Liver (tissue), 9 donors: ENCODE measurements around the gene PIR. TPM values are rescaled to one million over a fixed set of nuclear protein-coding genes. Genes with fewer than 3 reads are reported as not detected.

Source experiments
- DNase-seq: peaks from one replicate; pipeline ENCODE4 v3.0.0-alpha.2; 2017; ENCODE audit warnings: low spot score
- H3K27ac ChIP-seq, 2 donors: one replicate each; pipeline ENCODE4 v1.7.0; 2013; ENCODE audit warnings: inconsistent platforms in 2 of 2, low read length in 2 of 2, control low read depth in 1 of 2, low read depth in 1 of 2, mild to moderate bottlenecking in 1 of 2
- H3K27me3 ChIP-seq, 4 donors: one replicate each; pipeline versions ENCODE4 v1.6.1 to v1.7.0; 2013; ENCODE audit warnings: low read length in 3 of 4, inconsistent platforms in 1 of 4, mild to moderate bottlenecking in 1 of 4, moderate library complexity in 1 of 4; ENCODE audit not compliant: control insufficient read depth in 4 of 4, insufficient read depth in 4 of 4
- H3K36me3 ChIP-seq, 4 donors: one replicate each; pipeline versions ENCODE4 v1.6.1 to v1.7.0; 2013; ENCODE audit warnings: low read length in 3 of 4, mild to moderate bottlenecking in 3 of 4, low read depth in 1 of 4, moderate library complexity in 1 of 4; ENCODE audit not compliant: control insufficient read depth in 4 of 4, insufficient read depth in 3 of 4
- H3K4me1 ChIP-seq, 4 donors: one replicate each; pipeline versions ENCODE4 v1.6.1 to v1.7.0; 2013; ENCODE audit warnings: low read length in 3 of 4, mild to moderate bottlenecking in 3 of 4, moderate library complexity in 1 of 4; ENCODE audit not compliant: control insufficient read depth in 4 of 4, insufficient read depth in 4 of 4
- H3K4me3 ChIP-seq, 3 donors: one replicate each; pipeline versions ENCODE4 v1.6.1 to v1.7.0; 2013; ENCODE audit warnings: low read length in 3 of 3, control low read depth in 1 of 3, low read depth in 1 of 3, mild to moderate bottlenecking in 1 of 3
- H3K9ac ChIP-seq, 2 donors: one replicate each; pipeline ENCODE4 v1.7.0; 2013; ENCODE audit warnings: low read length in 2 of 2, mild to moderate bottlenecking in 2 of 2, moderate library complexity in 2 of 2, control low read depth in 1 of 2, low read depth in 1 of 2
- H3K9me3 ChIP-seq, 4 donors: one replicate each; pipeline versions ENCODE4 v1.6.1 to v1.7.0; 2013; ENCODE audit warnings: low read length in 3 of 4; ENCODE audit not compliant: control insufficient read depth in 4 of 4
- FOXA2 ChIP-seq: IDR thresholded peaks from 2 replicates; pipeline ENCODE4 v1.6.1; 2016; ENCODE audit warnings: antibody characterized with exemption
- GABPA ChIP-seq, 2 donors: IDR thresholded peaks in 1 of 2; conservative IDR thresholded peaks in 1 of 2; 2 replicates each; pipeline ENCODE4 v1.6.1; 2016; ENCODE audit warnings: antibody characterized with exemption in 2 of 2, mild to moderate bottlenecking in 1 of 2, moderate library complexity in 1 of 2
- HNF4A ChIP-seq, 2 donors: conservative IDR thresholded peaks; 2 replicates each; pipeline ENCODE4 v1.6.1; 2016; ENCODE audit warnings: antibody characterized with exemption in 2 of 2, mild to moderate bottlenecking in 2 of 2
- HNF4G ChIP-seq: IDR thresholded peaks from 2 replicates; pipeline ENCODE4 v1.6.1; 2016; ENCODE audit warnings: antibody characterized with exemption
- JUND ChIP-seq, 2 donors: IDR thresholded peaks; 2 replicates each; pipeline ENCODE4 v1.6.1; 2016; ENCODE audit warnings: antibody characterized with exemption in 2 of 2
- NR2F2 ChIP-seq: IDR thresholded peaks from 2 replicates; pipeline ENCODE4 v1.6.1; 2016; ENCODE audit warnings: antibody characterized with exemption
- RAD21 ChIP-seq, 2 donors: IDR thresholded peaks; 2 replicates each; pipeline ENCODE4 v1.6.1; 2016; ENCODE audit warnings: antibody characterized with exemption in 2 of 2, mild to moderate bottlenecking in 2 of 2
- RXRA ChIP-seq, 2 donors: IDR thresholded peaks; 2 replicates each; pipeline ENCODE4 v1.6.1; 2017 to 2018; ENCODE audit warnings: antibody characterized with exemption in 2 of 2, mild to moderate bottlenecking in 1 of 2
- SP1 ChIP-seq: IDR thresholded peaks from 2 replicates; pipeline ENCODE4 v1.6.1; 2018; ENCODE audit warnings: antibody characterized with exemption, mild to moderate bottlenecking
- TAF1 ChIP-seq: conservative IDR thresholded peaks from 2 replicates; pipeline ENCODE4 v1.6.1; 2016; ENCODE audit warnings: antibody characterized with exemption, mild to moderate bottlenecking
- WGBS: extraction: QIAGEN DNeasy Blood & Tissue Kit; methylation state at CpG from one replicate; pipeline ENCODE4 v1.1.7; 2013; 5-methylcytosine and 5-hydroxymethylcytosine counted together
- polyA plus RNA-seq, 2 donors: library from polyadenylated mRNA; stranded (reverse) in 1 of 2; unstranded in 1 of 2; fragments of 200-250 nt in 1 of 2; fragments of >200 nt in 1 of 2; fragmentation: Nextera tagmentation in 1 of 2; extraction: Ambion mirVana in 1 of 2; gene quantifications; one replicate each; pipeline versions ENCODE4 v1.2.1 to v1.2.3, GENCODE V29; 2013 to 2015
- total RNA-seq, 2 donors: library from RNA; depleted of rRNA; stranded (reverse); fragments of >200 nt; gene quantifications; one replicate each; pipeline ENCODE4 v1.2.3, GENCODE V29; 2014
- TF ChIP-seq, protein P1 (sequence below): IDR thresholded peaks from 2 replicates; pipeline ENCODE4 v1.6.1; 2016; ENCODE audit warnings: antibody characterized with exemption
- TF ChIP-seq, protein P2 (sequence below): IDR thresholded peaks from 2 replicates; pipeline ENCODE4 v1.6.1; 2016; ENCODE audit warnings: antibody characterized with exemption, mild to moderate bottlenecking
- TF ChIP-seq, protein P3 (sequence below): IDR thresholded peaks from 2 replicates; pipeline ENCODE4 v1.6.1; 2016; ENCODE audit warnings: antibody characterized with exemption
- TF ChIP-seq, protein P4 (sequence below): IDR thresholded peaks from 2 replicates; pipeline ENCODE4 v1.6.1; 2016; ENCODE audit warnings: antibody characterized with exemption
- TF ChIP-seq, protein P5 (sequence below): fragments of 150-350 bp; IDR thresholded peaks from 2 replicates; pipeline ENCODE4 v1.5.1; 2017; ENCODE audit warnings: improper control_type of control experiment, low read depth, low read length; ENCODE audit not compliant: missing input control
- donor health status: healthy.
- donor health status: healthy.
- donor health status: healthy.
- donor health status: healthy.
- donor health status: healthy.

PIR gene
- total and polyA plus RNA-seq, 4 donors = 9.0 to 24.7 (median 17.0) TPM

DNA sequence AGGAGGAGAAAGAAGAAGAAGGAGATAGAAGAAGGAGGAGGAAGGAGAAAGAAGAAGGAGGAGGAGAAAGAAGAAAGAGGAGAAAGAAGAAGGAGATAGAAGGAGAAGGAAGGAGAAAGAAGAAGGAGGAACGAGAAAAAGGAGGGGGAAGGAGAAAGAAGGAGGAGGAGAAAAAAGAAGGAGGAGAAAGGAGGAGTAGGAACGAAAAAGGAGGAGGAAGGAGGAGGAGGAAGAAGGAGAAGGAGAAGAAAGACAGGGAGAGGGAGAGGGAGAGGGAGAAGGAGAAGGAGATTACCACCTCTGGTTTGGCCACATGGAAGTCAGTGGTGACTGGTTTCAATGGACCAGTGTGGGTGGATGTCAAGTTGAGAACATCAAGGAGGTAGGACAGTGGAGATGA is 58.9 kb downstream of the PIR start:
- no peaks in the 10 kb centered on the region for H3K27me3 ChIP-seq
- H3K4me1 ChIP-seq = peaks cover 1 to 7% (median 5%) of the 10 kb centered on the region in 4 donors
- 87% methylated on average over 2 of the region's 2 CpGs for WGBS
- H3K9ac ChIP-seq = no peak overlapping the region
- H3K27ac ChIP-seq = no peak overlapping the region
- H3K4me3 ChIP-seq = no peak overlapping the region
- no peak for DNase-seq
- TF ChIP-seq, protein P1, sequence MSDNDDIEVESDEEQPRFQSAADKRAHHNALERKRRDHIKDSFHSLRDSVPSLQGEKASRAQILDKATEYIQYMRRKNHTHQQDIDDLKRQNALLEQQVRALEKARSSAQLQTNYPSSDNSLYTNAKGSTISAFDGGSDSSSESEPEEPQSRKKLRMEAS = no peak
- TF ChIP-seq, protein P2, sequence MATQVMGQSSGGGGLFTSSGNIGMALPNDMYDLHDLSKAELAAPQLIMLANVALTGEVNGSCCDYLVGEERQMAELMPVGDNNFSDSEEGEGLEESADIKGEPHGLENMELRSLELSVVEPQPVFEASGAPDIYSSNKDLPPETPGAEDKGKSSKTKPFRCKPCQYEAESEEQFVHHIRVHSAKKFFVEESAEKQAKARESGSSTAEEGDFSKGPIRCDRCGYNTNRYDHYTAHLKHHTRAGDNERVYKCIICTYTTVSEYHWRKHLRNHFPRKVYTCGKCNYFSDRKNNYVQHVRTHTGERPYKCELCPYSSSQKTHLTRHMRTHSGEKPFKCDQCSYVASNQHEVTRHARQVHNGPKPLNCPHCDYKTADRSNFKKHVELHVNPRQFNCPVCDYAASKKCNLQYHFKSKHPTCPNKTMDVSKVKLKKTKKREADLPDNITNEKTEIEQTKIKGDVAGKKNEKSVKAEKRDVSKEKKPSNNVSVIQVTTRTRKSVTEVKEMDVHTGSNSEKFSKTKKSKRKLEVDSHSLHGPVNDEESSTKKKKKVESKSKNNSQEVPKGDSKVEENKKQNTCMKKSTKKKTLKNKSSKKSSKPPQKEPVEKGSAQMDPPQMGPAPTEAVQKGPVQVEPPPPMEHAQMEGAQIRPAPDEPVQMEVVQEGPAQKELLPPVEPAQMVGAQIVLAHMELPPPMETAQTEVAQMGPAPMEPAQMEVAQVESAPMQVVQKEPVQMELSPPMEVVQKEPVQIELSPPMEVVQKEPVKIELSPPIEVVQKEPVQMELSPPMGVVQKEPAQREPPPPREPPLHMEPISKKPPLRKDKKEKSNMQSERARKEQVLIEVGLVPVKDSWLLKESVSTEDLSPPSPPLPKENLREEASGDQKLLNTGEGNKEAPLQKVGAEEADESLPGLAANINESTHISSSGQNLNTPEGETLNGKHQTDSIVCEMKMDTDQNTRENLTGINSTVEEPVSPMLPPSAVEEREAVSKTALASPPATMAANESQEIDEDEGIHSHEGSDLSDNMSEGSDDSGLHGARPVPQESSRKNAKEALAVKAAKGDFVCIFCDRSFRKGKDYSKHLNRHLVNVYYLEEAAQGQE = no peak
- no peak for TF ChIP-seq RAD21 (IDR thresholded peaks at IDR 0.05)
- TF ChIP-seq FOXA2 = no peak
- TF ChIP-seq SP1 = no peak
- no peak for TF ChIP-seq GABPA (IDR thresholded peaks at IDR 0.05 in 1 of 2, conservative IDR thresholded peaks at IDR 0.05 in 1 of 2)
- no peak for TF ChIP-seq HNF4G
- TF ChIP-seq, protein P3, sequence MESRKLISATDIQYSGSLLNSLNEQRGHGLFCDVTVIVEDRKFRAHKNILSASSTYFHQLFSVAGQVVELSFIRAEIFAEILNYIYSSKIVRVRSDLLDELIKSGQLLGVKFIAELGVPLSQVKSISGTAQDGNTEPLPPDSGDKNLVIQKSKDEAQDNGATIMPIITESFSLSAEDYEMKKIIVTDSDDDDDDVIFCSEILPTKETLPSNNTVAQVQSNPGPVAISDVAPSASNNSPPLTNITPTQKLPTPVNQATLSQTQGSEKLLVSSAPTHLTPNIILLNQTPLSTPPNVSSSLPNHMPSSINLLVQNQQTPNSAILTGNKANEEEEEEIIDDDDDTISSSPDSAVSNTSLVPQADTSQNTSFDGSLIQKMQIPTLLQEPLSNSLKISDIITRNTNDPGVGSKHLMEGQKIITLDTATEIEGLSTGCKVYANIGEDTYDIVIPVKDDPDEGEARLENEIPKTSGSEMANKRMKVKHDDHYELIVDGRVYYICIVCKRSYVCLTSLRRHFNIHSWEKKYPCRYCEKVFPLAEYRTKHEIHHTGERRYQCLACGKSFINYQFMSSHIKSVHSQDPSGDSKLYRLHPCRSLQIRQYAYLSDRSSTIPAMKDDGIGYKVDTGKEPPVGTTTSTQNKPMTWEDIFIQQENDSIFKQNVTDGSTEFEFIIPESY = no peak
- TF ChIP-seq RXRA (IDR thresholded peaks at IDR 0.05) = no peak
- TF ChIP-seq, protein P4, sequence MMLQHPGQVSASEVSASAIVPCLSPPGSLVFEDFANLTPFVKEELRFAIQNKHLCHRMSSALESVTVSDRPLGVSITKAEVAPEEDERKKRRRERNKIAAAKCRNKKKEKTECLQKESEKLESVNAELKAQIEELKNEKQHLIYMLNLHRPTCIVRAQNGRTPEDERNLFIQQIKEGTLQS = no peak
- no peaks in the 10 kb centered on the region for H3K9me3 ChIP-seq
- H3K36me3 ChIP-seq = no peaks in the 10 kb centered on the region

DNA sequence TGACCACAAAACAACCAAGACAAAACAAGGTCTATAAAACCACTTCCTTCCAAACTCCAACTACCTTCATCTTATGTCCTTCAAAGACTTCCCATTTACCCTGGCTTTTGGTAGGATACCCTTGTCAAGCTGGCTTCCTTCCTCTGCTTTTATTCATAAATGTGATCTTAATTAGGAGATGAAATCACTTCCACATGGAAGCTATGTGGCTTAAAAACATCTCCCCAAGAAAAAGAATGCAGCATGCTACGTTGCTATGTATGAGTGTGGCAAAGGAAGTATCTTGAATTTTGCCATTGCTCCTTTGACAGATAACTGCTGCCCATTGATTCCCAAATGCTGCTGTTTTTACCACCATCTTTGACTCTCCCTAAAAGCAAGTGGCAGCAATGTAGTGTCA is 62.5 kb downstream of the PIR start:
- no peak overlapping the region for H3K4me3 ChIP-seq
- H3K4me1 ChIP-seq = no peaks in the 10 kb centered on the region
- TF ChIP-seq, protein P3 = no peak
- no peak for TF ChIP-seq TAF1
- TF ChIP-seq, protein P1 = no peak
- TF ChIP-seq, protein P2 = no peak
- no peak for TF ChIP-seq SP1
- TF ChIP-seq RAD21 (IDR thresholded peaks at IDR 0.05) = no peak
- no peak for TF ChIP-seq FOXA2
- TF ChIP-seq, protein P5, sequence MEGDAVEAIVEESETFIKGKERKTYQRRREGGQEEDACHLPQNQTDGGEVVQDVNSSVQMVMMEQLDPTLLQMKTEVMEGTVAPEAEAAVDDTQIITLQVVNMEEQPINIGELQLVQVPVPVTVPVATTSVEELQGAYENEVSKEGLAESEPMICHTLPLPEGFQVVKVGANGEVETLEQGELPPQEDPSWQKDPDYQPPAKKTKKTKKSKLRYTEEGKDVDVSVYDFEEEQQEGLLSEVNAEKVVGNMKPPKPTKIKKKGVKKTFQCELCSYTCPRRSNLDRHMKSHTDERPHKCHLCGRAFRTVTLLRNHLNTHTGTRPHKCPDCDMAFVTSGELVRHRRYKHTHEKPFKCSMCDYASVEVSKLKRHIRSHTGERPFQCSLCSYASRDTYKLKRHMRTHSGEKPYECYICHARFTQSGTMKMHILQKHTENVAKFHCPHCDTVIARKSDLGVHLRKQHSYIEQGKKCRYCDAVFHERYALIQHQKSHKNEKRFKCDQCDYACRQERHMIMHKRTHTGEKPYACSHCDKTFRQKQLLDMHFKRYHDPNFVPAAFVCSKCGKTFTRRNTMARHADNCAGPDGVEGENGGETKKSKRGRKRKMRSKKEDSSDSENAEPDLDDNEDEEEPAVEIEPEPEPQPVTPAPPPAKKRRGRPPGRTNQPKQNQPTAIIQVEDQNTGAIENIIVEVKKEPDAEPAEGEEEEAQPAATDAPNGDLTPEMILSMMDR = no peak
- no peak for TF ChIP-seq NR2F2
- no peak for TF ChIP-seq HNF4A (conservative IDR thresholded peaks at IDR 0.05)
- no peak for TF ChIP-seq JUND (IDR thresholded peaks at IDR 0.05)
- no peak for DNase-seq
- no peaks in the 10 kb centered on the region for H3K36me3 ChIP-seq
- H3K27me3 ChIP-seq = no peaks in the 10 kb centered on the region
- no peak overlapping the region for H3K9ac ChIP-seq
- H3K27ac ChIP-seq = no peak overlapping the region
- 81% methylated on average over 1 of the region's 1 CpG for WGBS
- H3K9me3 ChIP-seq = no peaks in the 10 kb centered on the region
